Measurements from ENCODE around the gene SPATA19. TPM values are rescaled to one million over a fixed set of nuclear protein-coding genes. Genes with fewer than 3 reads are reported as not detected.

Gene SPATA19
- total and polyA plus RNA-seq, 2 donors = not detected

DNA sequence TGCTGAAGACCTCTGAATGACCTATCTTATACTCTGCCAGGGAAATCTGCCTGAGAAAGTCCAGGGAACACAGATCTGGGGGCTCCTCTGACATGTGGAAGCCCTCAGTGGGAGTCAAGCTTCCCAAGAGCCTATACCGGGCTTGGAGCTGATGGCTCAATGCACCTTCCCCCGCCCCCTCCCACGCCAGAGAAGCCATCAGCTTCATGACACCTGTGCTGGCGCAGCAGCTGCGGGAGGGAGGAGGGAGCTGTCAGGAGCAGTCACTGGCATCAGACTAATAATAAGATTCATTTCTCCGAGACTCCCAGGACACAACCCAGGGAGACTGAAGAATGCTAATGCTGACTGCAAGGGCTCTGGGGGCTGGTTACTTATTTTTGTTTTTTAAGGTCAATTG, 47.8 kb downstream of the SPATA19 start:
- WGBS = 57% methylated on average over 6 of the region's 6 CpGs
- H3K4me1 ChIP-seq (ENCODE audit: insufficient read depth) = no peaks in the 10 kb centered on the region
- DNase-seq (ENCODE audit: extremely low spot score) = no peak
- H3K27ac ChIP-seq (ENCODE audit: low read depth) = no peak overlapping the region
- H3K4me3 ChIP-seq (ENCODE audit: low read depth, low read length) = no peak overlapping the region
- no peaks in the 10 kb centered on the region for H3K36me3 ChIP-seq (ENCODE audit: insufficient read depth)

DNA sequence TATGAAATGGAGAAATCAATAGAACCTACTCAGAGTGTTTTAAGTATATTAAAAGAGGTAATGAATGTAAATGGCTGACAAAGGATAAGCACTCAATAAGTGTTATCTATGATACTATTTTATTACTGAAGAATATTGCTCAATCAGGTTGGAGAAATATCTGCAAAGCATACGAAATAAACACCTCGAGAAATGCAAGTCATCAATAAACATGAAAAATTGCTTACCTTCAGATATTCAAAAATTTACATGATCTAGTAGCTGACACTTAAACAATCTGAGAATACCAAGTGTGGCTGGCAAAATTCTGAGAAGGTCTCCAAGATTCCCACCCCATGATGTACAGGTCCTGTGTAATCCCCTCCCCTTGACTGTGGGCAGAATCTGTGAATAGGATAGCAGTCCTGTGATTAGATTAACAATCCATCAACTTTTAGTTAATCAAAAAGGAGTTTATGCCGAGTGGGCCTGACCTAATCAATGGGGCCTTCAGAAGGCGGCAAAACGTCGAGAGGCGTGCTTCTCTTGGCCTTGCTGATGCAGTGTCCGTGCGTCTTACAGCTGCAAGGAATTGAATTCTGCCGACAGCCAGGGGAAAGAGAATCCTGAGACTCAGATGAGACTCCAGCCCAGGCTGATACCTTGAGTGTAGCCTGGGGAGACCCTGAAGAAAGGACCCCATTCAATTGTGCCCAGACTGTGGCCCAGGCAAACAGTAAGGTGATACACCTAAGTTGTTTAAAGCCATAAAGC, 49.1 kb downstream of the SPATA19 start:
- no peaks in the 10 kb centered on the region for H3K4me1 ChIP-seq (ENCODE audit: insufficient read depth)
- DNase-seq (ENCODE audit: extremely low spot score) = no peak
- 90% methylated on average over 10 of the region's 10 CpGs for WGBS

DNA sequence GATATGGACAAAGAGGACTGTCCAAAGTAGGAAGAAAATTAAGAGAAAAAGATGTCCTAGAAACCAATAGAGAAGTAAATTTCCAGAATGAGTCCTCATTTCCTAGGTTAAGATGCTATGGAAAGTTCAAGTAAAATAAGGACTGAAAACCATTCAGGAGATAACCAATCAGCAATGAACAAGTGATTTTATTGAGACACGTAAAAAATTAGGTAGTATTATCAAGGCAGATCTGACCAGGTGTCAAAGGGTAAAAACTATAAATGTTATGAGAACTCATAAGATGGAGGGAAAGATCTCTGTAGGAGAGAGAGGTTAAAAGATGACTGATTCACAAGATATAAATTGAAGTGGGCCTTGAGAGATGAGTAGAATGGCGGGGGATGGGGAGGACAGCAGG, 50.2 kb downstream of the SPATA19 start:
- no peak overlapping the region for H3K27ac ChIP-seq (ENCODE audit: low read depth)
- no peak overlapping the region for H3K4me3 ChIP-seq (ENCODE audit: low read depth, low read length)
- no peaks in the 10 kb centered on the region for H3K4me1 ChIP-seq (ENCODE audit: insufficient read depth)
- DNase-seq (ENCODE audit: extremely low spot score) = no peak
- WGBS = 88% methylated on average over 2 of the region's 2 CpGs
- no peaks in the 10 kb centered on the region for H3K36me3 ChIP-seq (ENCODE audit: insufficient read depth)

More for the DNA sequence above, 49.1 kb downstream of the SPATA19 start:
- H3K27ac ChIP-seq (ENCODE audit: low read depth) = no peak overlapping the region
- no peaks in the 10 kb centered on the region for H3K36me3 ChIP-seq (ENCODE audit: insufficient read depth)
- H3K4me3 ChIP-seq (ENCODE audit: low read depth, low read length) = no peak overlapping the region

DNA sequence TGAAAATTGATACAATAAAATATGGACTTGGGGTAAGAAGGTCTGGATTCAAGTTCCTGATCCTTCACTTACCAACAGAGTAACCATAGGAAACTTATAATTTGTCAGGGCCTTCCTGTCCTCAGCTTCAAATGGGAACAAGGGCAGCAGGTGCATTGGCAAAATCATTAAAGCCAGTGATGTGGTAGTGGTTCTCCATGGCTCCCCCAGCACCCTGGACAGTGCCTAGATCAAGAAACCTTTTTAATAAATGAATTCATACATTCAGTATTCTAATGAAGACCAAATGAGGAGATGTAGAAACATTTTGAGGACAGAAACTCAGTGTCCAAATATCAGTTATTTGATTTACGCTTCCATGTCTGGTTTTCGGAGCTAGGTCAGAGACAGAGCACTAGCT, 51.1 kb downstream of the SPATA19 start:
- H3K4me1 ChIP-seq (ENCODE audit: insufficient read depth) = no peaks in the 10 kb centered on the region
- WGBS = 96% methylated on average over 2 of the region's 2 CpGs
- no peak for DNase-seq (ENCODE audit: extremely low spot score)
- H3K27ac ChIP-seq (ENCODE audit: low read depth) = no peak overlapping the region
- no peak overlapping the region for H3K4me3 ChIP-seq (ENCODE audit: low read depth, low read length)
- H3K36me3 ChIP-seq (ENCODE audit: insufficient read depth) = no peaks in the 10 kb centered on the region

DNA sequence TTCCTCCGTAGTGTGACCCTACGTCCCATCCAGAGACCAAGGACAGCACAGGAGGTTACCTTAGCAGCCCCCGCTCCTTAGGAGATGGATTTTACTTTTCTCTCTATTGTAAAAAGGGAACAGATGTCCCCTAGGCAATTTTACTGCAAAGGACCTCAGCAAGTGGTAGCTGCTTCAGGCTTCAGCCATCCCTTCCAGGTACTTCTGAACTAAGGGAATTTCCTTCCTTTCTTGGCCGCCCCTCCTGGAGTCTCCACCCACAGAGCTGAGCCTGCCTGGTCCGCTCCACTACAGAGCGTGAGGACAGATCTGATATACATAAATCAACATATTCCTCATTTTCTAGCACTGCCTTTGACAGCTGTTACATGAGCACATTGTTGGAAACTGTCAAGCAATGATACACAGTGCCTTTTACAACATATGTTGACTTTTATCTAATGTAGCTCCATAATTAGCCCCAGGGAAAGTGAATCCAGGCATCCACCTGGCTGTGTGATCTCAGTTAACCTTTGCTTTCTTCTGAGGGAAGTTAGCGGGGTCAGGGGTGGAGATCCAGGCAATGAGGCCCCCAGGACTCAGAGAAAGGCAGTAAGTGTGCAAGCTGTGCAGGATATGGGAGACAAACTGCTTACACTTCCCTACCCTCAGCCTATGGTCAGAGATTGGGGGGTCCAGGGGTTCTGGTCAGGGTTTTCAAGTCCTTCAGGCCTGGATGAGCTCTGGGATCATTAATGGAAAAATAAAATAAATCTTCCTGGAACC, 51.9 kb downstream of the SPATA19 start:
- no peaks in the 10 kb centered on the region for H3K4me1 ChIP-seq (ENCODE audit: insufficient read depth)
- no peak overlapping the region for H3K4me3 ChIP-seq (ENCODE audit: low read depth, low read length)
- DNase-seq (ENCODE audit: extremely low spot score) = no peak
- no peak overlapping the region for H3K27ac ChIP-seq (ENCODE audit: low read depth)
- no peaks in the 10 kb centered on the region for H3K36me3 ChIP-seq (ENCODE audit: insufficient read depth)
- WGBS = 77% methylated on average over 7 of the region's 7 CpGs

DNA sequence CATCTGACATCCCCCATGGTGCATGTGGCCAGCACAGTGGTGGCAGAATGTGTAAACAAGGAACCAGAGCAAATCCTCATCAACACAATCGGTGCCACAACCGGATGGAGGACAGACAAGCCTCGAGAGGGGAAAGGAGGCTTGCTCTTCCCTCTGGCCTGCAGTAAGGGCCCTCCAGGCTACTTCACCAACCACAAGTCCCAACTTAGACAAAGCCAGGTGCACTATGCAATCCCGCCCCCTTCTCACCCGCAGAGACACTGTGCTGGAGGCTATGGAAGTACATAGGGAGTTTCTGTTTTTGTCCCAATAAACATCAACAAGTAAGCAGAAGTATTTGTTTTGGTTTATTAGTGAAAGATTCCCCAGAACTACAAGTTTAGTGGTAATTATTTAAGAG, 54.3 kb downstream of the SPATA19 start:
- Histone ChIP-seq H3K4me3 (ENCODE audit: low read depth, low read length) (no peak overlapping the region), H3K36me3 (ENCODE audit: insufficient read depth) (no peaks in the 10 kb centered on the region), H3K27ac (ENCODE audit: low read depth) (no peak overlapping the region), H3K4me1 (ENCODE audit: insufficient read depth) (no peaks in the 10 kb centered on the region)
- DNase-seq (ENCODE audit: extremely low spot score) = no peak
- WGBS = 86% methylated on average over 5 of the region's 5 CpGs

Other genes starting within 250 kb of the SPATA19 start
- gene IGSF9B, start 111.5 kb upstream of the SPATA19 start, total RNA-seq = 11.4 TPM
- 14.0 TPM for gene IGSF9B, start 111.5 kb upstream of the SPATA19 start, polyA plus RNA-seq
- gene JAM3, start 223.6 kb upstream of the SPATA19 start, total RNA-seq = 90.2 TPM
- 61.1 TPM for gene JAM3, start 223.6 kb upstream of the SPATA19 start, polyA plus RNA-seq

All from urinary bladder (tissue), 4 donors.